ENCODE data around the gene MAPKBP1. TPM values are rescaled to one million over a fixed set of nuclear protein-coding genes. Genes with fewer than 3 reads are reported as not detected.
"Not testable (repeated sequence)": the region's sequence is repeated elsewhere in the genome, so short reads cannot be mapped to it uniquely, and the experiment has no call there.

MAPKBP1 gene
- total RNA-seq: 10 to 100 TPM in 1 of 2 donors, 1 to 10 TPM in 1; 9.0 to 14.6 TPM

DNA sequence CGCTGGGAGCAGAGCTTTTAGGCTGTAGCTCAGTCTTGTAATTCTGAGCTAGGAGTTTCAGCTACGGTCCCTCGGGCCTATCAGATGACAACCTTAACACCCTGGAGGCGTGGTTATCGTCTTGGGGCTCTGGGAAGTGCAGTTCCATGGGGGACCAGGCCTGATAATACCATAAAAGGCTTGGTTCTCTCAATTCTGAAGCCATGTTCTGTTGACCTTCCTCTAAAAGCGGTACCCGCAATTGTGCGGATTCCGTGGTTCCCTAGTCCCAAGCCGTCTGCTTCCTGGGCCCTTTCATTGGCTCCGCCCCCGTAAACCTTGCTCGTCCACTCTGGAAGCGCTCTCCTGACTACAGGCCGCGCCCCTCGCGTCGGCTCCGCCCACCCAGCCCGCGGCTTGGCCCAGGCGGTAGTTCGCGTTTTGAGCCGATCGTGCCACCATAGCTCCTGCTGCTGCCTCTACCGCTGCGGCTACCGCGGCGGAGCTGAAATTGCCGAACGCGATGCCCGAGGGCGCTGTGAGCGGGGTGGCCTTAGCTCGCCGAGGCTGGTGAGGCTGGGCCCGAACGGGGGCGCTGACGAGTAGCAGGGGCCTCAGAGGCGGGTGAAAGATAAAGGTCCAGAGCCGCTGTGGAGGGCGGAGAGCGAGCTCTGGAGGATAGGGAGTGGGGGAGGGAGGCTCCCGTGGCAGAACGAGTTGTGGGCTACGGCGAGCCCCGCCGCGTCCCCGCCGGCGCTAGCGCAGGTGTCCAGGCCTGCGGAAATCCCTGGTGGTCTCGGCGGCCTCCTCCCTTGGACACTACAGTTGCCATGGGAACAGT, at the start of gene MAPKBP1:
MAPKBP1 (plus strand) TSS at position 423 of the 820 bp plus-strand sequence. CDS start 792 bp downstream, outside the sequence.
- peak within 1 kb of the TSS; percentile 93 for H3K27ac ChIP-seq
- no peaks in the 10 kb centered on the region for H3K9me3 ChIP-seq
- no peaks in the 10 kb centered on the region for H3K27me3 ChIP-seq
- DNase-seq: peak; percentile 99
- intact Hi-C loops (cut with DNase I): loop anchor here (5.0 kb wide), 2 partner anchors 38 to 128 kb away; no protein-coding TSS in a partner anchor
- peaks cover 11% of the 10 kb centered on the region for H3K4me1 ChIP-seq
- peak within 1 kb of the TSS; percentile 44 to 79 for H3K9ac ChIP-seq (ENCODE audit: low read depth in 2 of 2, low read length in 2 of 2)
- peak within 1 kb of the TSS; percentile 71 for H3K4me3 ChIP-seq
- TF ChIP-seq CTCF (IDR thresholded peaks at IDR 0.05): peak; percentile 49
- H3K36me3 ChIP-seq: no peaks in the 10 kb centered on the region

DNA sequence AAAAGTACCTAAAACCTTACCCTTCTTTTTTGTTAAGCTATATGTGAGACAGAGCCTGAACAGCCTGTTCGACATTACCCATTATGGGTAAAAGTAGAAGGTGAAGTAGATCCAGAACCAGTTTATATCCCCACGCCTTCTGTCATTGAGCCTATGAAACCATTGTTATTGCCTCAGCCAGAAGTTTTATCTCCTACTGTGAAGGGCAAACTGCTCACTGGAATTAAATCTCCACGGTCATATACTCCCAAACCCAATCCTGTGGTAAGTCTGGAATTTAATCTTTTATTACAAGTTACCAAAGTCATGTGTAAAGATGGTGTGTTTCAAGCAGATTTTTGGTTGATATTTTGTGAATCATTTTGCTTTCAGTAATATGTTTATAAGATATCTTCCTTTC, 47.1 kb upstream of the MAPKBP1 start:
- intact Hi-C loops (cut with DNase I): no loop called here
- DNase-seq: no peak

GRCh38 chr15:41728061-41728460, 46.2 kb upstream of the MAPKBP1 start:
- H3K4me1 ChIP-seq; DNase-seq; intact Hi-C loops (cut with DNase I); H3K9ac ChIP-seq (ENCODE audit: low read depth in 2 of 2, low read length in 2 of 2); H3K36me3 ChIP-seq; H3K9me3 ChIP-seq; H3K27ac ChIP-seq; H3K4me3 ChIP-seq; H3K27me3 ChIP-seq: not testable (repeated sequence)

More for the DNA sequence above, 47.1 kb upstream of the MAPKBP1 start:
- H3K4me3 ChIP-seq: no peak overlapping the region
- no peak for TF ChIP-seq CTCF (IDR thresholded peaks at IDR 0.05)
- H3K9ac ChIP-seq (ENCODE audit: low read depth in 2 of 2, low read length in 2 of 2): no peak overlapping the region
- H3K9me3 ChIP-seq: no peaks in the 10 kb centered on the region
- no peaks in the 10 kb centered on the region for H3K27me3 ChIP-seq
- no peaks in the 10 kb centered on the region for H3K4me1 ChIP-seq
- H3K36me3 ChIP-seq: no peaks in the 10 kb centered on the region
- no peak overlapping the region for H3K27ac ChIP-seq

DNA sequence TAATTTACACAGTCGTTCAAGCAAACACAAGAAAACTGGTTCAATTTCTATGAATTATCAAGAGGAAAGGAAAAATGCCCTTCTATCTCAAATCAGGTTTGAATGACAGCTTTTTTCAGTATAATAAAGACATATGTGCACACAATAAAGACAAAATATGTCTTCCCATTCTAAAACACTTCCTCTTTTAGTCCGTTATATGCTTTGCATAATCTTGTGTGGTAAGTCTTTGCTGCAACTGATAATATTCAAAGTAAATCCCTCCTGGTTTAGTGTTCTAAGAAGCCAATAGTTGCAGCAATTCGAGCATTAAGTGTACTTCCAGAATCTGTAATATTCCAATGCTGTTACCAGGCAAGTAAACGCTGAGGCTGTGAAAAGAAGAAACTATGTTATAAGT, 43.7 kb upstream of the MAPKBP1 start:
- Histone ChIP-seq H3K27me3 (no peaks in the 10 kb centered on the region), H3K9me3 (no peaks in the 10 kb centered on the region), H3K4me3 (no peak overlapping the region), H3K4me1 (no peaks in the 10 kb centered on the region), H3K27ac (no peak overlapping the region), H3K36me3 (no peaks in the 10 kb centered on the region), H3K9ac (ENCODE audit: low read depth in 2 of 2, low read length in 2 of 2) (no peak overlapping the region)
- DNase-seq: no peak
- intact Hi-C loops (cut with DNase I): no loop called here
- no peak for TF ChIP-seq CTCF (IDR thresholded peaks at IDR 0.05)

DNA sequence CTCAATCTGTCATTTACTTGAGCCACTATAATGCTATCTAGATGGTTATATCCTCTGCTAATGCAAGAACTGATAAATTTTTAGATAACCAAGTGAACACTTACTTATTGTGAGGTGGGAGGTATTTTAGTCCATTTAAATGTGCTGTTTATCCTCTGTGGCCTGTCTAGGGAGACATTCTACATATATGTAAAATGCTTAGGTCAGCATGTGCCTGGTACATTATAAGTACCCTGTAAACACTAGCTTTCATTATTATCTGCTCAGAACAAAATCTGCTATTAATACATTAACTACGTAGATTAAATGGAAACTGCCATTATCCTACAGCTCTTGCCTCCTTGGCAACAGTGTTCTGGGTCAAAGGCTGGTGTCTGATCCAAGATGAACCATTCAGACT, 41.8 kb upstream of the MAPKBP1 start:
- H3K27me3 ChIP-seq: no peaks in the 10 kb centered on the region
- H3K9me3 ChIP-seq: no peaks in the 10 kb centered on the region
- TF ChIP-seq CTCF (IDR thresholded peaks at IDR 0.05): no peak
- H3K4me3 ChIP-seq: no peak overlapping the region
- H3K27ac ChIP-seq: no peak overlapping the region
- no peaks in the 10 kb centered on the region for H3K4me1 ChIP-seq
- peaks cover 10% of the 10 kb centered on the region for H3K36me3 ChIP-seq
- no peak overlapping the region for H3K9ac ChIP-seq (ENCODE audit: low read depth in 2 of 2, low read length in 2 of 2)
- intact Hi-C loops (cut with DNase I): no loop called here
- DNase-seq: no peak

- no peaks in the 10 kb centered on the region for H3K27me3 ChIP-seq
- no peaks in the 10 kb centered on the region for H3K4me1 ChIP-seq
- intact Hi-C loops (cut with DNase I): no loop called here
- no peak overlapping the region for H3K27ac ChIP-seq
- H3K9me3 ChIP-seq: no peaks in the 10 kb centered on the region
- no peak overlapping the region for H3K9ac ChIP-seq (ENCODE audit: low read depth in 2 of 2, low read length in 2 of 2)
- H3K4me3 ChIP-seq: no peak overlapping the region
- no peak for DNase-seq
- H3K36me3 ChIP-seq: peaks cover 10% of the 10 kb centered on the region
- no peak for TF ChIP-seq CTCF (IDR thresholded peaks at IDR 0.05)
Measured at GRCh38 chr15:41734079-41734478, 40.2 kb upstream of the MAPKBP1 start.
